HG02973 (cell line): ENCODE data around the gene B2M.
"Not testable (repeated sequence)": the region's sequence is repeated elsewhere in the genome, so short reads cannot be mapped to it uniquely, and the experiment has no call there.

Experiments
- ATAC-seq: cut with Tn5 transposase; IDR thresholded peaks from one replicate; pipeline ENCODE4 v1.9.1; 2021; ENCODE audit warnings: moderate library complexity; ENCODE audit not compliant: unreplicated experiment

Gene B2M

DNA sequence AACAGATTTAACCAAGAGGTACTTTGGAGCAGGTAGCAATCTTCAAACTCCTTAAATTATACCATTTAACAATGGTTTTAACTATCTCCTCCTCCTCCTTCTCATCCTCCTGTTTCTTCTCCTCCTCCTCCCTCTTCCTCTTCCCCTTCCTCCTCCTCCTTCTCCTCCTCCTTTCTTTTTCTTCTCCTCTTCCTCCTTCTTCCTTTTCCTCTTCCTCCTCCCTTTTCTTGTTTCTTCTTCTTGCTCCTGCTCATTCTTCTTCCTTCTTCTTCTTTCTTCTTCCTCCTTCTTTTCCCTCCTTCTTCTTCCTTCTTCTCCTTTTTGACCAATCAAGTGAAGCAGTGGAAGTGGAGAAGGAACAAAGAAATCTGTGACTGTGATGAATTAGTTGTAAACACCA is 14.3 kb upstream of the B2M start:
- no peak for ATAC-seq

DNA sequence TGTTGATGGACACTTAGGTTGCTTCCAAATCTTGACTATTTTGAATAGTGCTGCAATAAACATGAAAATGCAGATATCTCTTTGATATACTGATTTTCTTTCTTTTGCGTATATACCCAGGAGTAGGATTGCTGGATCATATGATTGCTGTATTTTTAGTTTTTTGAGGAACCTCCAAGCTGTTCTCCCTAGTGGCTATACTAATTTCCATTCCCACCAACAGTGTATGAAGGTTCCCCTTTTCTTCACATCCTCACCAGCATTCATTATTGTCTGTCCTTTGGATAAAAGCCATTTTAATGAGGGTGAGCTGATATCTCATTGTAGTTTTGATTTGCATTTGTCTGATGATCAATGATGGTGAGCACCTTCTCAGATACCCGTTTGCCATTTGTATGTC is 12.7 kb upstream of the B2M start:
- ATAC-seq, result no peak

DNA sequence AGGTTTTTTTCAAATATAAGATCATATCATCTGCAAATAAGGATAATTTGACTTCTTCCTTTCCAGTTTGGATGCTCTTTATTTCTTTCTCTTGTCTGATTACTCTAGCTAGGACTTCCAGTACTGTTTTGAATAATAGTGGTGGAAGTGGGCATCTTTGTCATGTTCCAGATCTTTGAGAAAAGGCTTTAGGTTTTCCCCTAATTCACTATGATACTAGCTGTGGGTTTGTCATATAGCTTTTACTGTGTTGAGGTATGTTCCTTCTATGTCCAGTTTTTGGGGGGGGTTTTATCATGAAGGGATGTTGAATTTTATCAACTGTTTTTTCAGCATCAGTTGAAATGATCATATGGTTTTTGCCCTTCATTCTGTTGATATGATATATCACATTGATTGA is 10.6 kb upstream of the B2M start:
- not testable (repeated sequence) for ATAC-seq

DNA sequence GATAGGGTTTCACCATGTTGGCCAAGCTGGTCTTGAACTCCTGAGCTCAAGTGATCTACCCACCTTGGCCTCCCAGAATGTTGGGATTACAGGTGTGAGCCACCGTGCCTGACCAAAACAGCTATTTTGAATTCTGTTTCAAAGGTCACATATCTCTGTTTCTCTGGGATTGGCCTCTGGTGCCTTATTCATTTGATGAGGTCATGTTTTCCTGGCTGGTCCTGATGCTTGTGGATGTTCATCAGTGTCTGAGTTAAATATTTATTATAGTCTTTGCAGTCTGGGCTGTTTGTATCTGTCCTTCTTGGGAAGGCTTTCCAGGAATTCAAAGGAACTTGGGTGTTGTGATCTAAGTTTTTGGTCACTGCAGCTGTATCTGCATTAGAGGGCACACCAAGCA is 5.3 kb upstream of the B2M start:
- ATAC-seq, result no peak

DNA sequence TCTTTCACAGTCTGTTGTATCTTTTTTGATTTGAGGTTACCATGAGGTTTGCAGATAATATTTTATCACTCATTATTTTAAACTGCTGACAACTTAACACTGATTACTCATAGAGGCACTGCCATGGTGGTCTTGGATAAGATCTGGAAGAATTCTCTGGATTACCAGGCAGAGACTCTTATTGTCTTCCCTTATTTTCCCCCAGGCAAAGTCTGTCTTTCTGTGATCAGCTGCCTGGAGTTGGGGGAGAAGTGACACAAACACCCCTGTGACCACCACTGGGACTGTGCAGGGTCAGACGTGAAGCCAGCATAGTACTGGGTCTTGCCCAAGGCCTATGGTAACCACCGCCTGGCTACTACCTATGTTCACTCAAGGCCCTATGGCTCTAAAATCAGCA is 4.9 kb upstream of the B2M start:
- no peak for ATAC-seq

DNA sequence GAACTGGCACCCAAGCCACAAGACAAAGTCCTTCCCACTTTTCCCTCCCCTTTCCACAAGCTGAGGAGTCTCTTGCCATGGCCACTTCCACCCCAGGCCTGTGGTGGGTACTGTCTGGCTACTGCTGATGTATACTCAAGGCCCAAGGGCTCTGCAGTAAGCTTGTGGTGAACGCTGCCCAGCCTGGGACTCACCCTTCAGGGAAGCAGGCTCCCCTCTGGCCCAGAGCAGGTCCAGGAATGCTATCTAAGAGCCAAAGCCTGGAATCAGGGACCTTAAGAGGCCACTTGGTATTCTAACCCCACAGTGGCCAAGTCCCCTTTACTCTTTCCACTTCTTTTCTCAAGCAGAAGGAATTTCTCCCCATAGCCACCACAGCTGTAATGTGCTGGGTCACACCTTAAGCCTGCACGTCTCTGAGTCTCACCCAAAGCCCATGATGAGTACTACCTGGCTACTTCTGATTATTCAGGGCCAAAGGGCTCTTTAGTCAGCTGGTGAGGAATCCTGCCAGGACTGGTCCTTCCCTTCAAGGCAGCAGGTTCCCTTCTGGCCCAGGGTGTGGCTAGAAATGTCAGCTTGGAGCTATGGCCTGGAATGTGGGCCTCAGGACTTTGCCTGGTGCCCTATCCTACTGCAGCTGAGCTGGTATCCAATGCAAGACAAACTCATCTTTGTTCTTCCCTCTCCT is 4.2 kb upstream of the B2M start:
- ATAC-seq, result no peak

DNA sequence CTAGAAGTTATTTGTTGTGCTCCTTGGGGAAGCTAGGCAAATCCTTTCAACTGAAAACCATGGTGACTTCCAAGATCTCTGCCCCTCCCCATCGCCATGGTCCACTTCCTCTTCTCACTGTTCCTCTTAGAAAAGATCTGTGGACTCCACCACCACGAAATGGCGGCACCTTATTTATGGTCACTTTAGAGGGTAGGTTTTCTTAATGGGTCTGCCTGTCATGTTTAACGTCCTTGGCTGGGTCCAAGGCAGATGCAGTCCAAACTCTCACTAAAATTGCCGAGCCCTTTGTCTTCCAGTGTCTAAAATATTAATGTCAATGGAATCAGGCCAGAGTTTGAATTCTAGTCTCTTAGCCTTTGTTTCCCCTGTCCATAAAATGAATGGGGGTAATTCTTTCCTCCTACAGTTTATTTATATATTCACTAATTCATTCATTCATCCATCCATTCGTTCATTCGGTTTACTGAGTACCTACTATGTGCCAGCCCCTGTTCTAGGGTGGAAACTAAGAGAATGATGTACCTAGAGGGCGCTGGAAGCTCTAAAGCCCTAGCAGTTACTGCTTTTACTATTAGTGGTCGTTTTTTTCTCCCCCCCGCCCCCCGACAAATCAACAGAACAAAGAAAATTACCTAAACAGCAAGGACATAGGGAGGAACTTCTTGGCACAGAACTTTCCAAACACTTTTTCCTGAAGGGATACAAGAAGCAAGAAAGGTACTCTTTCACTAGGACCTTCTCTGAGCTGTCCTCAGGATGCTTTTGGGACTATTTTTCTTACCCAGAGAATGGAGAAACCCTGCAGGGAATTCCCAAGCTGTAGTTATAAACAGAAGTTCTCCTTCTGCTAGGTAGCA is 851 bp upstream of the B2M start:
- no peak for ATAC-seq

DNA sequence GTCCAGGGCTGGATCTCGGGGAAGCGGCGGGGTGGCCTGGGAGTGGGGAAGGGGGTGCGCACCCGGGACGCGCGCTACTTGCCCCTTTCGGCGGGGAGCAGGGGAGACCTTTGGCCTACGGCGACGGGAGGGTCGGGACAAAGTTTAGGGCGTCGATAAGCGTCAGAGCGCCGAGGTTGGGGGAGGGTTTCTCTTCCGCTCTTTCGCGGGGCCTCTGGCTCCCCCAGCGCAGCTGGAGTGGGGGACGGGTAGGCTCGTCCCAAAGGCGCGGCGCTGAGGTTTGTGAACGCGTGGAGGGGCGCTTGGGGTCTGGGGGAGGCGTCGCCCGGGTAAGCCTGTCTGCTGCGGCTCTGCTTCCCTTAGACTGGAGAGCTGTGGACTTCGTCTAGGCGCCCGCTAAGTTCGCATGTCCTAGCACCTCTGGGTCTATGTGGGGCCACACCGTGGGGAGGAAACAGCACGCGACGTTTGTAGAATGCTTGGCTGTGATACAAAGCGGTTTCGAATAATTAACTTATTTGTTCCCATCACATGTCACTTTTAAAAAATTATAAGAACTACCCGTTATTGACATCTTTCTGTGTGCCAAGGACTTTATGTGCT is 527 bp downstream of the B2M start:
- ATAC-seq, result peak; percentile 12

DNA sequence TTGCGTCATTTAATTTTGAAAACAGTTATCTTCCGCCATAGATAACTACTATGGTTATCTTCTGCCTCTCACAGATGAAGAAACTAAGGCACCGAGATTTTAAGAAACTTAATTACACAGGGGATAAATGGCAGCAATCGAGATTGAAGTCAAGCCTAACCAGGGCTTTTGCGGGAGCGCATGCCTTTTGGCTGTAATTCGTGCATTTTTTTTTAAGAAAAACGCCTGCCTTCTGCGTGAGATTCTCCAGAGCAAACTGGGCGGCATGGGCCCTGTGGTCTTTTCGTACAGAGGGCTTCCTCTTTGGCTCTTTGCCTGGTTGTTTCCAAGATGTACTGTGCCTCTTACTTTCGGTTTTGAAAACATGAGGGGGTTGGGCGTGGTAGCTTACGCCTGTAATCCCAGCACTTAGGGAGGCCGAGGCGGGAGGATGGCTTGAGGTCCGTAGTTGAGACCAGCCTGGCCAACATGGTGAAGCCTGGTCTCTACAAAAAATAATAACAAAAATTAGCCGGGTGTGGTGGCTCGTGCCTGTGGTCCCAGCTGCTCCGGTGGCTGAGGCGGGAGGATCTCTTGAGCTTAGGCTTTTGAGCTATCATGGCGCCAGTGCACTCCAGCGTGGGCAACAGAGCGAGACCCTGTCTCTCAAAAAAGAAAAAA is 1.2 kb downstream of the B2M start:
- no peak for ATAC-seq

DNA sequence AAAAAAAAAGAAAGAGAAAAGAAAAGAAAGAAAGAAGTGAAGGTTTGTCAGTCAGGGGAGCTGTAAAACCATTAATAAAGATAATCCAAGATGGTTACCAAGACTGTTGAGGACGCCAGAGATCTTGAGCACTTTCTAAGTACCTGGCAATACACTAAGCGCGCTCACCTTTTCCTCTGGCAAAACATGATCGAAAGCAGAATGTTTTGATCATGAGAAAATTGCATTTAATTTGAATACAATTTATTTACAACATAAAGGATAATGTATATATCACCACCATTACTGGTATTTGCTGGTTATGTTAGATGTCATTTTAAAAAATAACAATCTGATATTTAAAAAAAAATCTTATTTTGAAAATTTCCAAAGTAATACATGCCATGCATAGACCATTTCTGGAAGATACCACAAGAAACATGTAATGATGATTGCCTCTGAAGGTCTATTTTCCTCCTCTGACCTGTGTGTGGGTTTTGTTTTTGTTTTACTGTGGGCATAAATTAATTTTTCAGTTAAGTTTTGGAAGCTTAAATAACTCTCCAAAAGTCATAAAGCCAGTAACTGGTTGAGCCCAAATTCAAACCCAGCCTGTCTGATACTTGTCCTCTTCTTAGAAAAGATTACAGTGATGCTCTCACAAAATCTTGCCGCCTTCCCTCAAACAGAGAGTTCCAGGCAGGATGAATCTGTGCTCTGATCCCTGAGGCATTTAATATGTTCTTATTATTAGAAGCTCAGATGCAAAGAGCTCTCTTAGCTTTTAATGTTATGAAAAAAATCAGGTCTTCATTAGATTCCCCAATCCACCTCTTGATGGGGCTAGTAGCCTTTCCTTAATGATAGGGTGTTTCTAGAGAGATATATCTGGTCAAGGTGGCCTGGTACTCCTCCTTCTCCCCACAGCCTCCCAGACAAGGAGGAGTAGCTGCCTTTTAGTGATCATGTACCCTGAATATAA is 2.0 kb downstream of the B2M start:
- ATAC-seq, result no peak

DNA sequence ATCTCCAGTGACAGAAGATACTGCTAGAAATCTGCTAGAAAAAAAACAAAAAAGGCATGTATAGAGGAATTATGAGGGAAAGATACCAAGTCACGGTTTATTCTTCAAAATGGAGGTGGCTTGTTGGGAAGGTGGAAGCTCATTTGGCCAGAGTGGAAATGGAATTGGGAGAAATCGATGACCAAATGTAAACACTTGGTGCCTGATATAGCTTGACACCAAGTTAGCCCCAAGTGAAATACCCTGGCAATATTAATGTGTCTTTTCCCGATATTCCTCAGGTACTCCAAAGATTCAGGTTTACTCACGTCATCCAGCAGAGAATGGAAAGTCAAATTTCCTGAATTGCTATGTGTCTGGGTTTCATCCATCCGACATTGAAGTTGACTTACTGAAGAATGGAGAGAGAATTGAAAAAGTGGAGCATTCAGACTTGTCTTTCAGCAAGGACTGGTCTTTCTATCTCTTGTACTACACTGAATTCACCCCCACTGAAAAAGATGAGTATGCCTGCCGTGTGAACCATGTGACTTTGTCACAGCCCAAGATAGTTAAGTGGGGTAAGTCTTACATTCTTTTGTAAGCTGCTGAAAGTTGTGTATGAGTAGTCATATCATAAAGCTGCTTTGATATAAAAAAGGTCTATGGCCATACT is 4.0 kb downstream of the B2M start:
- no peak for ATAC-seq

DNA sequence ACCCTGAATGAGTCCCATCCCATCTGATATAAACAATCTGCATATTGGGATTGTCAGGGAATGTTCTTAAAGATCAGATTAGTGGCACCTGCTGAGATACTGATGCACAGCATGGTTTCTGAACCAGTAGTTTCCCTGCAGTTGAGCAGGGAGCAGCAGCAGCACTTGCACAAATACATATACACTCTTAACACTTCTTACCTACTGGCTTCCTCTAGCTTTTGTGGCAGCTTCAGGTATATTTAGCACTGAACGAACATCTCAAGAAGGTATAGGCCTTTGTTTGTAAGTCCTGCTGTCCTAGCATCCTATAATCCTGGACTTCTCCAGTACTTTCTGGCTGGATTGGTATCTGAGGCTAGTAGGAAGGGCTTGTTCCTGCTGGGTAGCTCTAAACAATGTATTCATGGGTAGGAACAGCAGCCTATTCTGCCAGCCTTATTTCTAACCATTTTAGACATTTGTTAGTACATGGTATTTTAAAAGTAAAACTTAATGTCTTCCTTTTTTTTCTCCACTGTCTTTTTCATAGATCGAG is 4.5 kb downstream of the B2M start:
- ATAC-seq, result no peak

DNA sequence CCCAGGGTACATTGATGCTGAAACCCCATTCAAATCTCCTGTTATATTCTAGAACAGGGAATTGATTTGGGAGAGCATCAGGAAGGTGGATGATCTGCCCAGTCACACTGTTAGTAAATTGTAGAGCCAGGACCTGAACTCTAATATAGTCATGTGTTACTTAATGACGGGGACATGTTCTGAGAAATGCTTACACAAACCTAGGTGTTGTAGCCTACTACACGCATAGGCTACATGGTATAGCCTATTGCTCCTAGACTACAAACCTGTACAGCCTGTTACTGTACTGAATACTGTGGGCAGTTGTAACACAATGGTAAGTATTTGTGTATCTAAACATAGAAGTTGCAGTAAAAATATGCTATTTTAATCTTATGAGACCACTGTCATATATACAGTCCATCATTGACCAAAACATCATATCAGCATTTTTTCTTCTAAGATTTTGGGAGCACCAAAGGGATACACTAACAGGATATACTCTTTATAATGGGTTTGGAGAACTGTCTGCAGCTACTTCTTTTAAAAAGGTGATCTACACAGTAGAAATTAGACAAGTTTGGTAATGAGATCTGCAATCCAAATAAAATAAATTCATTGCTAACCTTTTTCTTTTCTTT is 5.8 kb downstream of the B2M start:
- no peak for ATAC-seq

DNA sequence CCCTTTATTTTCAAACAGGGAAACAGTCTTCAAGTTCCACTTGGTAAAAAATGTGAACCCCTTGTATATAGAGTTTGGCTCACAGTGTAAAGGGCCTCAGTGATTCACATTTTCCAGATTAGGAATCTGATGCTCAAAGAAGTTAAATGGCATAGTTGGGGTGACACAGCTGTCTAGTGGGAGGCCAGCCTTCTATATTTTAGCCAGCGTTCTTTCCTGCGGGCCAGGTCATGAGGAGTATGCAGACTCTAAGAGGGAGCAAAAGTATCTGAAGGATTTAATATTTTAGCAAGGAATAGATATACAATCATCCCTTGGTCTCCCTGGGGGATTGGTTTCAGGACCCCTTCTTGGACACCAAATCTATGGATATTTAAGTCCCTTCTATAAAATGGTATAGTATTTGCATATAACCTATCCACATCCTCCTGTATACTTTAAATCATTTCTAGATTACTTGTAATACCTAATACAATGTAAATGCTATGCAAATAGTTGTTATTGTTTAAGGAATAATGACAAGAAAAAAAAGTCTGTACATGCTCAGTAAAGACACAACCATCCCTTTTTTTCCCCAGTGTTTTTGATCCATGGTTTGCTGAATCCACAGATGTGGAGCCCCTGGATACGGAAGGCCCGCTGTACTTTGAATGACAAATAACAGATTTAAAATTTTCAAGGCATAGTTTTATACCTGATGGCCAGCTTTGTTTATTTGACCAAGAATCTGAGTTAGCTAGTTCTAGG is 7.0 kb downstream of the B2M start:
- no peak for ATAC-seq

DNA sequence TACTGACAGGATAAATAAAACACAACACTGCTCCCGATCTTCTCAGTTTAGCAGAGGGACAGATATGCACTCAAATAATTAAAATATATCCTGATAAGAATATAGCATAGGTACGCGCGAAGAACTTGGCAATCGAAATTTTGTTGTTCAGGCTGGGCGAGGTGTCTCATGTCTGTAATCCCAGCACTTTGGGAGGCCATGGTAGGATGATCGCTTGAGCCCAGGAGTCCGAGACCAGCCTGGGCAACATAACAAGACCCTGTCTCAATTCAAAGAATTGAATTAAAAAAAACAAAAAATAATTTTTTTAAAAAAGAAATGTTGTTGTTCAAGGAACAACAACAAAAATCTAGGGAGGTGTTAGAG is 7.6 kb downstream of the B2M start:
- ATAC-seq, result no peak

DNA sequence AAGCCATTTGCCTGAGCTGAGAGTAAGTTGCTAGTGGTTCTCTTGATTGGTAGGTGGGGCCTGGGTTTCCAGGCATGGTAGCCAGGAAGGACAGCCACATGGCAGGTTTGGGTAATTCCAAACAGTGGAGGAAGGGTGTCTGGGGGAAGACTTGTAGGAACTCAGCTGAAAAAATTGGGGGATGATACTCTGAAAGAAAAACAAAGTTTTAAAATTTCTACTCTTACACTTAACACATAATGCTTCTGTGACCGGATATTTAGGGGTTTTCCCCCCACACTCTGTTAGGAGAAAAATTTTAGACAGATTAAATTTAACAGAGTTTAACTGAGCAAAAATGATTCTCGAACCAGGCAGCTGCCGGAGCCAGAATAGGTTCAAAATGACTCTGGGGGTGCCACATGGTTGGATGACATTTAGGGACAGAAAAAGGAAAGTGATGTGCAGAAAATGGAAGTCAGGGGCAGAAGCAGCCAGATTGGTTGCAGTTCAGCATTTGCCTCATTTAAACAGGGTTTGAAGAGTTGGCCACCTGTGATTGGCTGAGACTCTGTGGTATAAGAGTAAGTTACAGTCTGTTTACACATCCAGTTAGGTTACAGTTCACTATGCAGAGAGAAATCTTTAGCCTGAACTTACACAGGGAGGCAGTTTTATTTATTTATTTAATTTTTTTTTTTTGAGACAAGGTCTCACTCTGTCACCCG is 8.1 kb downstream of the B2M start:
- peak; percentile 36 for ATAC-seq

DNA sequence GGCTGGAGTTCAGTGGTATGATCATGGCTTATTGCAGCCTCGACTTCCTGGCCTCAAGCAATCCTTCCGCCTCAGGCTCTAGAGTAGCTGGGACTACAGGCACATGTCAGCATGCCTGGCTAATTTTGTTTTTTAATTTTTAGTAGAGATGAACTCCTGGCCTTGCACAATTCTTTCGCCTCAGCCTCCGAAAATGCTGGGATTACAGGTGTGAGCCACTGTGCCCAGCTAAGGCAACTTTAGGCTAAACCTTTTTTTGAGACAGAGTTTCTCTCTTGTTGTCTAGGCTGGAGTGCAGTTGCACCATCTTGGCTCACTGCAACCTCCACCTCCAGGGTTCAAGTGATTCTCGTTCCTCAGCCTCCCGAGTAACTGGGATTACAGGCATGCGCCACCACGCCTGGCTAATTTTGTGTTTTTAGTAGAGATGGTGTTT is 8.7 kb downstream of the B2M start:
- not testable (repeated sequence) for ATAC-seq
